GM12878 (cell line): Measurements from ENCODE around the gene PERM1. TPM values are rescaled to one million over a fixed set of nuclear protein-coding genes. Genes with fewer than 3 reads are reported as not detected.

Experiments used
- ATAC-seq: fragments of 200-7000 bp; cut with Tn5 transposase; 3 replicates; pipeline ENCODE4 v1.9.1; 2020; ENCODE audit warnings: mild to moderate bottlenecking, moderate library complexity
- BruUV-seq: library from RNA; stranded (reverse); fragments of 400-500 nt; replicated peaks from 2 replicates; lab custom pipeline; 2021; lab: Mats Ljungman, UMichigan
- CTCF ChIA-PET: fragments of 300-600 bp; sonication (Branson Sonifier 250); formaldehyde crosslinking; extraction: SDS; loops from one replicate; lab custom pipeline; 2021; ENCODE audit warnings: inconsistent platforms; lab: Yijun Ruan, JAX
- POLR2A ChIA-PET: fragments of 350-600 bp; formaldehyde crosslinking; extraction: SDS; loops from one replicate; lab custom pipeline; 2021; ENCODE audit warnings: inconsistent platforms; lab: Charles Lee
- RAD21 ChIA-PET: fragments of 300-600 bp; sonication (Branson Sonifier 250); formaldehyde crosslinking; loops from one replicate; lab custom pipeline; 2023; ENCODE audit warnings: antibody characterized with exemption; ENCODE audit not compliant: unreplicated experiment; lab: Charles Lee
- SMC1A ChIA-PET: fragments of 300-600 bp; sonication (Branson Sonifier 250); formaldehyde crosslinking; loops from one replicate; lab custom pipeline; 2023; ENCODE audit not compliant: unreplicated experiment, uncharacterized antibody; lab: Charles Lee
- DNase-seq: peaks from one replicate; pipeline ENCODE4 v3.0.0-alpha.2; 2011; ENCODE audit warnings: low read depth, low spot score
- FAIRE-seq: peaks from 3 replicates; lab custom pipeline; 2011; peaks lifted over from hg19 to GRCh38; lab: Jason Lieb, UNC
- H2AFZ ChIP-seq: 2 replicates; pipeline ENCODE4 v1.6.0; 2011; ENCODE audit warnings: low read depth, low read length, control low read depth; ENCODE audit not compliant: control insufficient read depth
- H3K27ac ChIP-seq: 2 replicates; pipeline ENCODE4 v1.5.1; 2011; ENCODE audit warnings: control low read depth; ENCODE audit not compliant: control insufficient read depth, insufficient read depth
- H3K27me3 ChIP-seq, 2 experiments: replicated peaks in 1 of 2; 2 replicates each; pipeline versions ENCODE4 v1.6.0 to v1.6.1; 2011; ENCODE audit warnings: low read length in 1 of 2; ENCODE audit not compliant: control insufficient read depth in 2 of 2, insufficient read depth in 2 of 2
- H3K36me3 ChIP-seq, 2 experiments: 2 replicates each; pipeline ENCODE4 v1.5.1; 2011; ENCODE audit warnings: low read length in 1 of 2; ENCODE audit not compliant: control insufficient read depth in 2 of 2, insufficient read depth in 2 of 2
- H3K4me1 ChIP-seq: 2 replicates; pipeline ENCODE4 v1.6.1; 2011; ENCODE audit warnings: mild to moderate bottlenecking, low read length, moderate library complexity, mixed read lengths; ENCODE audit not compliant: control insufficient read depth, insufficient read depth
- H3K4me2 ChIP-seq: 2 replicates; pipeline ENCODE4 v1.6.0; 2011; ENCODE audit warnings: control low read depth; ENCODE audit not compliant: control insufficient read depth, insufficient read depth
- H3K4me3 ChIP-seq: fragments of 200-600 bp; sonication (generic); 2 replicates; pipeline ENCODE4 v1.5.1; 2016
- H3K79me2 ChIP-seq: 2 replicates; pipeline ENCODE4 v1.6.0; 2011; ENCODE audit warnings: low read length; ENCODE audit not compliant: control insufficient read depth, insufficient read depth
- H3K9ac ChIP-seq: 2 replicates; pipeline ENCODE4 v1.8.0; 2011; ENCODE audit warnings: low read length, control low read depth, mixed read lengths; ENCODE audit not compliant: control insufficient read depth, insufficient read depth
- H3K9me3 ChIP-seq: replicated peaks from 3 replicates; pipeline ENCODE4 v1.5.1; 2011; ENCODE audit warnings: mild to moderate bottlenecking, low read length; ENCODE audit not compliant: control insufficient read depth, insufficient read depth
- H4K20me1 ChIP-seq: 2 replicates; pipeline ENCODE4 v1.6.0; 2011; ENCODE audit not compliant: control insufficient read depth, insufficient read depth
- CBFB ChIP-seq: IDR thresholded peaks from 2 replicates; pipeline ENCODE4 v1.6.1; 2016; ENCODE audit warnings: antibody characterized with exemption, low read depth
- EED ChIP-seq: sonication (generic); IDR thresholded peaks from 2 replicates; pipeline ENCODE4 v1.6.1; 2016; ENCODE audit warnings: antibody characterized with exemption, low read depth
- ESRRA ChIP-seq: IDR thresholded peaks from 2 replicates; pipeline ENCODE4 v1.6.1; 2012; ENCODE audit warnings: mild to moderate bottlenecking, low read length, improper control_type of control experiment
- HDAC2 ChIP-seq: fragments of 200-600 bp; sonication (generic); IDR thresholded peaks from 2 replicates; pipeline ENCODE4 v1.6.1; 2017
- IRF4 ChIP-seq: IDR thresholded peaks from 2 replicates; pipeline ENCODE4 v1.6.1; 2011; ENCODE audit warnings: low read depth, low read length
- KAT2A ChIP-seq: conservative IDR thresholded peaks from 2 replicates; pipeline ENCODE4 v1.6.1; 2011; ENCODE audit warnings: low read depth, low read length; ENCODE audit not compliant: control insufficient read depth
- MAX ChIP-seq: IDR thresholded peaks from 2 replicates; pipeline ENCODE4 v1.6.1; 2012; ENCODE audit warnings: low read depth, low read length, improper control_type of control experiment
- NFIC ChIP-seq: IDR thresholded peaks from 2 replicates; pipeline ENCODE4 v1.6.1; 2012; ENCODE audit warnings: low read depth, mild to moderate bottlenecking, inconsistent platforms, low read length, moderate library complexity
- NFYB ChIP-seq: IDR thresholded peaks from 2 replicates; pipeline ENCODE4 v1.6.1; 2011; ENCODE audit warnings: low read depth, mild to moderate bottlenecking, low read length, improper control_type of control experiment, moderate library complexity; ENCODE audit not compliant: insufficient read depth
- NR2C1 ChIP-seq: fragments of 450-650 bp; IDR thresholded peaks from 2 replicates; pipeline ENCODE4 v1.6.1; 2017; ENCODE audit warnings: antibody characterized with exemption, mild to moderate bottlenecking, moderate library complexity
- SMAD5 ChIP-seq: IDR thresholded peaks from 2 replicates; pipeline ENCODE4 v1.6.1; 2016; ENCODE audit warnings: antibody characterized with exemption, low read depth
- TAF1 ChIP-seq: IDR thresholded peaks from 2 replicates; pipeline ENCODE4 v1.6.1; 2011; ENCODE audit warnings: mild to moderate bottlenecking, low read depth, low read length, borderline replicate concordance
- YY1 ChIP-seq: IDR thresholded peaks from 2 replicates; pipeline ENCODE4 v1.6.1; 2011; ENCODE audit warnings: low read depth, mild to moderate bottlenecking, low read length
- WGBS: methylation state at CpG from one replicate; pipeline ENCODE4 v1.1.6; 2016; ENCODE audit warnings: low lambda C conversion rate; ENCODE audit not compliant: insufficient replicate concordance, insufficient coverage; ENCODE audit errors: missing lambda C conversion rate; 5-methylcytosine and 5-hydroxymethylcytosine counted together
- in situ Hi-C: fragments of 300-500 bp; cut with MboI; formaldehyde crosslinking; loops from 9 replicates; pipeline ENCODE4 v1.14.3; 2018; ENCODE audit warnings: mixed read lengths
- intact Hi-C: fragments of 100-400 bp; cut with micrococcal nuclease; formaldehyde crosslinking; loops from one replicate; pipeline ENCODE4 v1.14.2; 2022; ENCODE audit not compliant: unreplicated experiment
- polyA plus RNA-seq, 11 experiments: library from polyadenylated mRNA; depleted of rRNA in 4 of 11; unstranded in 6 of 11; stranded (reverse) in 5 of 11; fragments of >200 nt; fragmentation: Nextera tagmentation in 4 of 11; fragmentation: Illumina TruSeq in 1 of 11; extraction: Ambion mirVana in 4 of 11; extraction: Trizol in 1 of 11; gene quantifications; 1 replicate in 1 of 11; 2 replicates in 10 of 11; pipeline versions ENCODE4 v1.2.1 to v1.2.3, GENCODE V29; 2011 to 2016; ENCODE audit warnings: inconsistent platforms in 2 of 11, missing spikeins in 2 of 11, low read depth in 1 of 11
- total RNA-seq, 4 experiments: library from RNA; depleted of rRNA in 3 of 4; stranded (reverse); fragments of >200 nt in 3 of 4; fragmentation: Illumina TruSeq in 1 of 4; extraction: Trizol in 1 of 4; gene quantifications; 2 replicates each; pipeline versions ENCODE4 v1.2.1 to v1.2.3, GENCODE V29; 2013 to 2021
- TF ChIP-seq, protein P1 (sequence below): fragments of 450-650 bp; IDR thresholded peaks from 2 replicates; pipeline ENCODE4 v1.6.1; 2017; ENCODE audit warnings: mild to moderate bottlenecking, moderate library complexity
- TF ChIP-seq, protein P2 (sequence below): IDR thresholded peaks from 2 replicates; pipeline ENCODE4 v1.6.1; 2011; ENCODE audit warnings: low read depth, low read length, improper control_type of control experiment, borderline replicate concordance
- TF ChIP-seq, protein P3 (sequence below): IDR thresholded peaks from 2 replicates; pipeline ENCODE4 v1.6.1; 2011; ENCODE audit warnings: borderline replicate concordance, low read depth, mild to moderate bottlenecking, moderate library complexity, mixed read lengths, low read length; ENCODE audit not compliant: insufficient read depth; ENCODE audit errors: extremely low read length

The PERM1 gene
- total and polyA plus RNA-seq, 10 of the 15 experiments (the other 5 are each of a cell fraction or from before 2014, with no cell fraction given): not detected

- TF ChIP-seq, protein P1, sequence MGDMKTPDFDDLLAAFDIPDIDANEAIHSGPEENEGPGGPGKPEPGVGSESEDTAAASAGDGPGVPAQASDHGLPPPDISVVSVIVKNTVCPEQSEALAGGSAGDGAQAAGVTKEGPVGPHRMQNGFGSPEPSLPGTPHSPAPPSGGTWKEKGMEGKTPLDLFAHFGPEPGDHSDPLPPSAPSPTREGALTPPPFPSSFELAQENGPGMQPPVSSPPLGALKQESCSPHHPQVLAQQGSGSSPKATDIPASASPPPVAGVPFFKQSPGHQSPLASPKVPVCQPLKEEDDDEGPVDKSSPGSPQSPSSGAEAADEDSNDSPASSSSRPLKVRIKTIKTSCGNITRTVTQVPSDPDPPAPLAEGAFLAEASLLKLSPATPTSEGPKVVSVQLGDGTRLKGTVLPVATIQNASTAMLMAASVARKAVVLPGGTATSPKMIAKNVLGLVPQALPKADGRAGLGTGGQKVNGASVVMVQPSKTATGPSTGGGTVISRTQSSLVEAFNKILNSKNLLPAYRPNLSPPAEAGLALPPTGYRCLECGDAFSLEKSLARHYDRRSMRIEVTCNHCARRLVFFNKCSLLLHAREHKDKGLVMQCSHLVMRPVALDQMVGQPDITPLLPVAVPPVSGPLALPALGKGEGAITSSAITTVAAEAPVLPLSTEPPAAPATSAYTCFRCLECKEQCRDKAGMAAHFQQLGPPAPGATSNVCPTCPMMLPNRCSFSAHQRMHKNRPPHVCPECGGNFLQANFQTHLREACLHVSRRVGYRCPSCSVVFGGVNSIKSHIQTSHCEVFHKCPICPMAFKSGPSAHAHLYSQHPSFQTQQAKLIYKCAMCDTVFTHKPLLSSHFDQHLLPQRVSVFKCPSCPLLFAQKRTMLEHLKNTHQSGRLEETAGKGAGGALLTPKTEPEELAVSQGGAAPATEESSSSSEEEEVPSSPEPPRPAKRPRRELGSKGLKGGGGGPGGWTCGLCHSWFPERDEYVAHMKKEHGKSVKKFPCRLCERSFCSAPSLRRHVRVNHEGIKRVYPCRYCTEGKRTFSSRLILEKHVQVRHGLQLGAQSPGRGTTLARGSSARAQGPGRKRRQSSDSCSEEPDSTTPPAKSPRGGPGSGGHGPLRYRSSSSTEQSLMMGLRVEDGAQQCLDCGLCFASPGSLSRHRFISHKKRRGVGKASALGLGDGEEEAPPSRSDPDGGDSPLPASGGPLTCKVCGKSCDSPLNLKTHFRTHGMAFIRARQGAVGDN: no peak
- TF ChIP-seq TAF1 (no peak), ESRRA (no peak), NFYB (no peak), SMAD5 (no peak), CBFB (no peak), NFIC (no peak), HDAC2 (no peak), IRF4 (no peak)
Measured at GRCh38 chr1:952603-953002, 29.3 kb downstream of the PERM1 start (continued).

- CTCF ChIA-PET: interaction anchor here (0.6 kb wide), 1 partner anchor 48 kb away, joined by 3 read pairs; no protein-coding TSS in a partner anchor
- 86% methylated on average over 15 of the region's 15 CpGs for WGBS
- ATAC-seq: no peak
Measured at GRCh38 chr1:952201-952600, 29.7 kb downstream of the PERM1 start.

More at GRCh38 chr1:952201-952600, 29.7 kb downstream of the PERM1 start:
- H3K4me2 ChIP-seq: no peak overlapping the region
- ChIA-PET SMC1A (no interaction called here), POLR2A (no interaction called here), RAD21 (no interaction called here)
- no peak overlapping the region for H3K4me3 ChIP-seq
- no peak overlapping the region for H3K9ac ChIP-seq
- BruUV-seq: no TSS peak
- H3K27ac ChIP-seq: no peak overlapping the region
- H4K20me1 ChIP-seq: peaks cover 5% of the 10 kb centered on the region
- no peak for FAIRE-seq
- H3K27me3 ChIP-seq: no peaks in the 10 kb centered on the region
- H3K4me1 ChIP-seq: peaks cover 4% of the 10 kb centered on the region
- peaks cover 27 to 63% of the 10 kb centered on the region in 2 experiments for H3K36me3 ChIP-seq
- H3K9me3 ChIP-seq: no peaks in the 10 kb centered on the region
- no peak for TF ChIP-seq YY1
- TF ChIP-seq, protein P2, sequence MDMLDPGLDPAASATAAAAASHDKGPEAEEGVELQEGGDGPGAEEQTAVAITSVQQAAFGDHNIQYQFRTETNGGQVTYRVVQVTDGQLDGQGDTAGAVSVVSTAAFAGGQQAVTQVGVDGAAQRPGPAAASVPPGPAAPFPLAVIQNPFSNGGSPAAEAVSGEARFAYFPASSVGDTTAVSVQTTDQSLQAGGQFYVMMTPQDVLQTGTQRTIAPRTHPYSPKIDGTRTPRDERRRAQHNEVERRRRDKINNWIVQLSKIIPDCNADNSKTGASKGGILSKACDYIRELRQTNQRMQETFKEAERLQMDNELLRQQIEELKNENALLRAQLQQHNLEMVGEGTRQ: no peak
- TF ChIP-seq EED: no peak
- no peak for TF ChIP-seq NR2C1
- TF ChIP-seq KAT2A: no peak
- TF ChIP-seq, protein P3, sequence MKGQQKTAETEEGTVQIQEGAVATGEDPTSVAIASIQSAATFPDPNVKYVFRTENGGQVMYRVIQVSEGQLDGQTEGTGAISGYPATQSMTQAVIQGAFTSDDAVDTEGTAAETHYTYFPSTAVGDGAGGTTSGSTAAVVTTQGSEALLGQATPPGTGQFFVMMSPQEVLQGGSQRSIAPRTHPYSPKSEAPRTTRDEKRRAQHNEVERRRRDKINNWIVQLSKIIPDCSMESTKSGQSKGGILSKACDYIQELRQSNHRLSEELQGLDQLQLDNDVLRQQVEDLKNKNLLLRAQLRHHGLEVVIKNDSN: no peak
- no peak for TF ChIP-seq MAX
- H2AFZ ChIP-seq: no peak overlapping the region
- intact Hi-C loops: no loop called here
- DNase-seq: no peak
- in situ Hi-C loops: no loop called here
- peaks cover 2% of the 10 kb centered on the region for H3K79me2 ChIP-seq
